Head of caudate nucleus (tissue), 42 donors: Measurements from ENCODE around the gene WNK1.
A peak's percentile ranks its signal among the peaks of the same experiment; 100 is the strongest.
"Not testable (repeated sequence)": the region's sequence is repeated elsewhere in the genome, so short reads cannot be mapped to it uniquely, and the experiment has no call there.

Experiments
- DNase-seq, 42 donors: peaks; one replicate each; pipeline versions ENCODE4 v3.0.0 to v3.0.0-alpha.2; 2020 to 2021; ENCODE audit warnings: mixed read lengths in 7 of 42
- intact Hi-C: fragments of 100-400 bp; cut with DNase I; formaldehyde crosslinking; loops from one replicate; pipeline ENCODE4 v1.15.0; 2022

WNK1 gene

GRCh38 chr12:843609-844008 lies 91.2 kb downstream of the WNK1 start:
- DNase-seq = no peak
- intact Hi-C loops = no loop called here

GRCh38 chr12:846421-846820 lies 94.0 kb downstream of the WNK1 start:
- no peak for DNase-seq
- intact Hi-C loops = no loop called here

DNA sequence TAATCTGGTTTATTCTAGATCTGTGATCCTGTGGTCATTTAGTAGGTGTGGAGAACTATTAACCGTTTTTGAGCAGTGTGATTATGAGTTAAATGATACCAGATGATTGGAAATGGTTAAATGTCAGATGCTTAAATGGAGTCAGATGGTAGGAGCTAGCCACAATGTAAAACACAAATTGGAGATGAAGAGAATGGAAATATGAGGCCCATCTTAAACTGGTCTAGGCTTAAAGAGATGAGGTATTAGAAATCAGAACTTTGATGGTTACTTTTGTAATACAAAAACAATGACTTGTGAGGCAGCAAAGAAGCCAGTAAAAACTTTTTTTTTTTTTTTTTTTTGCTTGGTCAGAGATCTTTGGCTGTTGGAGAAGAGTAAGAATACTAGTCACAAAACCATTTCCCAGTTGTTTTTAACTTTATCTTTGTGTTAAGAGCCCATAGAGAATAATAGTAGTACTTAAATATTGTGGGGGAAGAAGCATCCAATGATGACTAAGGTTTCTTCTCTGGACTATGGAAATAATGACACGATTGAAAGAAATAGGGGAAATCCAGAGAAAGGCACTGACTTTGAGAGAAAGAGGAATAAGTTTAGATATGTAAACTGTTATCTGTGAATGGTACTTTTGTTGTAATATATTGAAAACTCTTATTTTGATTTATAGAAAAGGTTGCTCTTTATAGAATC lies 95.9 kb downstream of the WNK1 start:
- intact Hi-C loops = no loop called here
- no peak for DNase-seq

GRCh38 chr12:848882-849527 lies 96.6 kb downstream of the WNK1 start:
- DNase-seq = no peak
- intact Hi-C loops = no loop called here

- intact Hi-C loops, DNase-seq: not testable (repeated sequence)
Measured at GRCh38 chr12:849733-850437, 97.5 kb downstream of the WNK1 start.

DNA sequence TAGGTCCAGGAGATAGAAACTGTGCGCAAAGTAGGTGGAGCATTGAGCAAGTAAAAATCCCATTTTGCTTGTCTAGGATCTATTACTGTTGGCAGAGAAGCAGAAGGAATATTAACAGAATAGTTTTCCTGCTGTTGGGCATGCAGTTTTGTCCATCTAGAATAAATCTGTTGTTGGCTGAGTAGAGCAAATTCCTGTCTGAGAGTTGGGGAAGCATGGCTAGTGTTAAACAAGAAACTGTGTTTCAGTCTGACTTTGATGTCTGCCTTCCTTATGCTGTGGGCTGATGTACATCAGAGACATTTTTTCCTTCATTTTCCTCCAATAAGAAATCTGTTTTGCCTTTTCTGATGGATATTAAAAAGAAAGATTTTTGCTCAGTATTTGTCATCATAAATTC lies 99.0 kb downstream of the WNK1 start:
- no peak for DNase-seq
- intact Hi-C loops = no loop called here

DNA sequence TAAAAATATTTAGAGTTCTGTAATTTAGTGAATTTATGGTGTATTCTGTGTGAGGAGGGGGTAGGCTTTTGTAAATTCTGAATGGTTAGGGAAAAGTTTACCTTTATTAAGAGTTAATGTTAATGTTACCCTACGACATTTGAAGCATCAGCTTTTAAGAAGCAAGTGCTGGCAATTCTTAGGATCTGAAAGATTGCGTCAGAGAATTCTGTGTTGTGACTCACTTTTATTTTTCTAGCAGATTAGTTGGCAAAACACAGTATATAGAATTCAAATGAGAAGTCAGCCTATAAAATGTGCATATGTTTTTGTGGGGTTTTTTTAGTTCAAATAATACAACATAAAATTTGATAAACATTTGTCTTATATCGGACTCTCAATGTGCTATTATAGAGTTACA lies 99.5 kb downstream of the WNK1 start:
- no peak for DNase-seq
- intact Hi-C loops = no loop called here

DNA sequence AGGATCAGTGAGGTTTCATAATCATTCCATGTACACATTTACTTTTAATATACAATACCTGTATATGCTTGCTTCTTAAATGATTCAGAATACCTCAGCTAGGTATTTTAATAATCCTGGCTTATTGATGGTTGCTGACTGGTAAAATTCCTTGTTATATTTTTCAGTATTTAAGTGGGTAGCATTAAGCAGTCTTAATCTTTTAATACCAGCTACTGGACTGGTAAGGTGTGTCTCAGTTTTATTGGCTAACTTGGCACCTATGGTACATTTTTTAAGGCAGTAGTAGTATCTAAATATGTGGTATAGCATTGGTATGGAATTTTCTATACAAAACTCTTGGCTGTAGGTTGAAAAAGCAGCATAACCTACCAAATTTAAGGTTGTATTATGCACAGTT lies 100.5 kb downstream of the WNK1 start:
- intact Hi-C loops = no loop called here
- no peak for DNase-seq

DNA sequence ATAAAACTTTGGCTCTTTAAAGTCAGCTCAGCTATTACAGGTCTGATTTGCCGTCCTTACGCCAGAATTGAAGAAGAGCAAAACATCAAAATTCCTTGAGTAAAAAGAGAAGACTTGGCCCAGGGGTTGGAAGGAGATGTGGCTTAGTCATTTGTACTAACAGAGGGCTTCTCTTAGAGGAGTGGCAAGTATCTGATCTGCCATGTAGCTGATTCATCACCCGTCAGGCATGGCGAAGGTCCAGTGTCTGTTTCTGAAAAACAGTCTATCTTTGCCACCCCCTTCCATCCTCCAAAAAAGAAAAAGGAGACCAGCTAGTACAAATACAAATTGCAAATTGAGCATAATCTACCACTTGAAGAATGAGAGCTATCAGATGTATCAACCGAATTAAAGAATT lies 105.2 kb downstream of the WNK1 start:
- intact Hi-C loops = no loop called here
- DNase-seq = peak in 12 of 42 donors; percentile 22 to 73 (median 38)

DNA sequence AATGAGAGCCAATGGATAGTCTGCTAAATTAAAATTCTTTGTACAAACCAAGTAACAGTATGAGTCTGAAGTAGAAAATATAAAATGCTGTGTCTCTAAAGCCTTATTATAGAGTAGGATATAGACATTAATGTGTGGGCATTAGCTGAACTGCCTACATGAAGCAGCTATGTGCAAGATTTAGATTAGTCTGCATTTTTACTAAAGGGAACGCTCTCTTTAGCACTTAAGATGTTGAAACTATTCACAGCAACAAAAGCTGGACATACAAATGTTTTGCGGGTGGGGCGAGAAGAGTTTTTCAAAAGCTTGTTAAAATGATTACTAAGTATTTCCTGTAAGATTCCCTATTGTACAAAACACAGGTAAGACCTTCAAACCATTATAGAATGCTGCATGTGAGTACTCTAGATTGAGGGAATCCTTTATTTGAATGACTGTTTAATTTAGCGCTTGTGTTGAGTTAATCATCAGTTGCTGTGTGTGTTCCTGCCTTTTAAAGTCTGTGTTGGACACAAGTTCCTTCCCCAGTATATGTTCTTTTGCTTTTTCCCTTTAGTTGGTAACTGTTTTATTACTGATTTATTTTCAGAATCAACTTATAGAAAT lies 110.0 kb downstream of the WNK1 start:
- intact Hi-C loops = no loop called here
- no peak for DNase-seq

- no peak for DNase-seq
- intact Hi-C loops = no loop called here
Measured at GRCh38 chr12:863285-863684, 110.9 kb downstream of the WNK1 start.

GRCh38 chr12:865614-866013 lies 113.2 kb downstream of the WNK1 start:
- no peak for DNase-seq
- intact Hi-C loops = no loop called here

DNA sequence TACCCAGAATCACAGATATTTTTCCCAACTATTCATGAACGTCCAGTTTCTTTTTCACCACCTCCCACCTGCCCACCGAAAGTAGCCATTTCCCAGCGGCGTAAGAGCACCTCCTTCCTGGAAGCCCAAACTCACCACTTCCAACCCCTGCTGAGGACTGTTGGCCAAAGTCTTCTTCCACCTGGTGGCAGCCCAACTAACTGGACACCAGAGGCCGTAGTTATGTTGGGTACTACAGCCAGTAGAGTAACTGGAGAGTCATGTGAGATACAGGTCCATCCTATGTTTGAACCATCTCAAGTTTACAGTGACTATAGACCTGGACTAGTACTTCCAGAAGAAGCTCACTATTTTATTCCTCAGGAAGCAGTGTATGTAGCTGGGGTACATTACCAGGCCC lies 115.5 kb downstream of the WNK1 start:
- intact Hi-C loops = no loop called here
- DNase-seq = no peak

GRCh38 chr12:868722-869121 lies 116.3 kb downstream of the WNK1 start:
- DNase-seq = no peak
- intact Hi-C loops = no loop called here

DNA sequence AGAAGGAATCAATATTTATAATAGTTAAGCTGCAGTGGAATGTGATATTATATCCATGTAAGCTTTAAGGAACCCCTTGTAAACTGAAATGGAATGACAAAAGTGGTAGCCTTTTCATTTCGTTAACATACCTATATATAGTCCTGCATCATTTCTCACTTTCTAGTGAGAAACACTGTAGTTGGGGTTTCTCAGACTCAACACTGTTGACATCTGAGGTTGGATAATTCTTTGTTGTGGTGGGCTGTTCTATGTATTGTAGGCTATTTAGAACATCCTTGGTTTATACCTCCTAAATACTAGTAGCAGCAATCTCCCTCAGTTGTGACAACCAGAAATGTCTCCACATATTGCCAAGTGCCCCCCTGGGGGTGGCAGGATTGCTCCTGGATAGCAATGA lies 118.0 kb downstream of the WNK1 start:
- intact Hi-C loops = no loop called here

GRCh38 chr12:873954-874353 lies 121.6 kb downstream of the WNK1 start:
- intact Hi-C loops = no loop called here
- DNase-seq = no peak

More for the DNA sequence above, 118.0 kb downstream of the WNK1 start:
- DNase-seq = no peak

GRCh38 chr12:879641-880040 lies 127.3 kb downstream of the WNK1 start:
- intact Hi-C loops = no loop called here
- peak in 2 of 42 donors; percentile 21 to 51 for DNase-seq

DNA sequence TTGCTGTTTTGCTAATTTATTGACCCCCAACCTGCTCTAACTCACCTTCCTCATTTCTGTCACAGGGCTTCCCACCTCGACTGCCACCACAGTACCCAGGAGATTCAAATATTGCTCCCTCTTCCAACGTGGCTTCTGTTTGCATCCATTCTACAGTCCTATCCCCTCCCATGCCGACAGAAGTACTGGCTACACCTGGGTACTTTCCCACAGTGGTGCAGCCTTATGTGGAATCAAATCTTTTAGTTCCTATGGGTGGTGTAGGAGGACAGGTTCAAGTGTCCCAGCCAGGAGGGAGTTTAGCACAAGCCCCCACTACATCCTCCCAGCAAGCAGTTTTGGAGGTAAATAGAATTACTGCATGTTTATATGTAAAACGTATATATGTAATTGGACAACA lies 128.3 kb downstream of the WNK1 start:
- intact Hi-C loops = no loop called here
- no peak for DNase-seq

- intact Hi-C loops = no loop called here
- no peak for DNase-seq
Measured at GRCh38 chr12:884746-885414, 132.5 kb downstream of the WNK1 start.

GRCh38 chr12:885701-886100 lies 133.3 kb downstream of the WNK1 start:
- DNase-seq = no peak
- intact Hi-C loops = no loop called here
